ENCODE results near the gene KSR2. TPM values are rescaled to one million over a fixed set of nuclear protein-coding genes. Genes with fewer than 3 reads are reported as not detected.

The KSR2 gene
- total RNA-seq, 1 experiment from 2014 or later: 0.30 TPM

DNA sequence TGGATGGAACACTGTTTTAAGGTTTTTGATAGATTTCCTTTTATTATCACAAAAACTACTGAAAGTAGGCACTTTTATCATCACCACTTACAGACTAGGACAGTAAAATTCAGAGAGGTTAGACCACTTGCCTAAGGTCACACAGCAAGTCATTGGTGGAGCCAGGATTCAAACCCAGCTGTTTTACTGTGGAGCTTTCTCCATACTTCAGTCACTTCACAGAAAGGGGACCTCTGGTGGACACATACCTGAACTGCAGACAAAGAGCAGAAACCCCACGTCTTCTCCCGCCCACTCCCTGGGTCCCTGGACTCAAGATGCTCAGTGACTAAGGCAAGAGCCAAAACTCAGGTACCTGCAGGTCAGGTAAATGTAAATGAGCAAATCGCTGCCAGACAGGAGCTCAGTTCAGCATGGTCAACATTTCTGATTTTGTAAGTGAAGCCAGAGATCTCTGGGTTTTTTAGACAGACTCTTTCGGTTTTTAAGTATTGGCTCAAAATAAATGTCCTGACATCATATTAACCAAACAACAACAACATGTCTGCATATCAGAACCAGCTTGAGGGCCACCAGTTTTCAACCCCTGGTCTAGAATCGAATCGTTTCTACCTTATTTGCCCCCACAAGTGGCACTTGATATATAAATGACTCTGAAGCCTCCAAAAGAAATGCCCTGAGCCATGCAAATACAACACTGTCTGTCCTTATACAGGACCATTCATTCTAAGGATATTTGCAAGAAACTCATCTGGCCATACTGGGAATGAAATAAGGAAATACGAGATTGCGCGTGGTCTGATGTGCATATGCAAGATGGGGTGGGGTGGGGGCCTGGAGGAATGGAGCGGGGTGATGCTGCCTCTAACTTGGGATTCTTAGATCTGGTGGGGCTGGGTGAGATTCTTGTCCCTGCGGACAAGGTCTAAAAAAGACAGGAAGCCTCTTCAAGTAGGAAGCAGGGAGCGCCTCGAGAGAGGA lies 110.9 kb downstream of the KSR2 start:
- peak; percentile 47 for DNase-seq (ENCODE audit: low read depth)

GRCh38 chr12:117857139-117857538 lies 111.7 kb downstream of the KSR2 start:
- peak; percentile 76 for DNase-seq (ENCODE audit: low read depth)

GRCh38 chr12:117855165-117855564 lies 113.6 kb downstream of the KSR2 start:
- no peak for DNase-seq (ENCODE audit: low read depth)

GRCh38 chr12:117854339-117855012 lies 114.3 kb downstream of the KSR2 start:
- DNase-seq (ENCODE audit: low read depth): peak; percentile 46

DNA sequence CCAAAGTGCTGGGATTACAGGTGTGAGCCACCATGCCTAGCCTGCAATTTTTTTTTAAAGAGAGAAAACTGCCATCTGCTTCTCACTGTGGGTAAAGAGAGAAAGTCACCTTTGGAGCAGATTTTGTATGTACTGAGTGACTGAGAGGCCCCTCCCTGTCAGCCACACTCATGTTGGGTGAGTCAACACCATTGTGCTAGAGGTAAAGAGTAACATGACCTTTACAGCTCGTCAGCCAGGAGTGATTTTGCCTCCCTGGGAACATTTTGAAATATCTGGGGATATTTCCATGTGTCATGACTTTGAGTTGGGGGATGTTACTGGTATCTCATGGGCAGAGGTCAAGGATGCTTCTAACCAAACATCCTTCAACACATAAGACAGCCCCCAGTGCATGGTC lies 115.2 kb downstream of the KSR2 start:
- DNase-seq (ENCODE audit: low read depth): peak; percentile 80

DNA sequence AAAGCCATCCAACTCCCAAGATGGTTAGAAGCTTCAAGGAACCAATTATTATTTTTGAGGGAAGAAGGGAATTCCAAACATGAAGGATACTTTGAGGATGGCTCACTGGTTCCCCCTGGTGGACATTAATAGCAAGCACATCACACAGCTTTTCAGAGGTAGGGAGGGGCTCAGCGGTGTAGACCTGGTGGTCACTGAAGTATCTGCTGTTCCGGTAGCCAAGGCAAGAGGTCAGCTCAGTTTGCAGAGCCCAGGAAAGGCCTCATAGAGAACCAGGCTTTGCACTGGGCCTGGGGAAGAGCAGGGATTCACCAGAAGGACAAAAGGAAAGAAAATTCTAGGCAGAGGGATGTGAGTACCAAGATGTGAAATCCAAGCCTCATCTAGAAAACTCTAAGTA lies 118.7 kb downstream of the KSR2 start:
- peak; percentile 56 for DNase-seq (ENCODE audit: low read depth)

GRCh38 chr12:117847371-117847770 lies 121.4 kb downstream of the KSR2 start:
- DNase-seq (ENCODE audit: low read depth): no peak

DNA sequence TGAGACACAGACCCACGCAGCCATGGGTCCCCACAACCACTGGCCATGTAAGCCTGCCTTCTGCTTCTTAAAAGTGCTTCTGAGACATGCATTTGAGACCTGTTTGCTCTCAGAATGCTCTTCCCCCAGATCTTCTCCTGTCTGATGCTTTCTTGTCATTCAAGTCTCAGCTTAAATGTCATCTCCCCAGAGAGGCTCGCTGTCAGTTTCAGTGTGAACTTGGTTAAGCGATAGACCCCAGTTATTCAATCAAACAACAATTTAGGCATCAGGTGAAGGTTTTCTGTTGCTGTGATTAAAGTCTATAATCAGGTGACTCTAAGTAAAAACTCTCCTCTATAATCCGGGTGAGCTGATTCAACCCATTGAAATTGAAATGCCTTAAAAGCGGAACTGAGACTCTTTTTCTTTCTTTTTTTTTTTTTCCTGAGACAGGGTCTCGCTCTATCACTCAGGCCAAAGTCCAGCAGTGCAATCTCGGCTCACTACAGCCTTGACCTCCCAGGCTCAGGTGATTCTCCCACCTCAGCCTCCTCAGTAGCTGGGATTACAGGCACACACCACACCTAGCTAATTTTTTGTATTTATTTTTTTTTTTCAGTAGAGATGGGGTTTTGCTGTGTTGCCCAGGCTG lies 123.4 kb downstream of the KSR2 start:
- no peak for DNase-seq (ENCODE audit: low read depth)

DNA sequence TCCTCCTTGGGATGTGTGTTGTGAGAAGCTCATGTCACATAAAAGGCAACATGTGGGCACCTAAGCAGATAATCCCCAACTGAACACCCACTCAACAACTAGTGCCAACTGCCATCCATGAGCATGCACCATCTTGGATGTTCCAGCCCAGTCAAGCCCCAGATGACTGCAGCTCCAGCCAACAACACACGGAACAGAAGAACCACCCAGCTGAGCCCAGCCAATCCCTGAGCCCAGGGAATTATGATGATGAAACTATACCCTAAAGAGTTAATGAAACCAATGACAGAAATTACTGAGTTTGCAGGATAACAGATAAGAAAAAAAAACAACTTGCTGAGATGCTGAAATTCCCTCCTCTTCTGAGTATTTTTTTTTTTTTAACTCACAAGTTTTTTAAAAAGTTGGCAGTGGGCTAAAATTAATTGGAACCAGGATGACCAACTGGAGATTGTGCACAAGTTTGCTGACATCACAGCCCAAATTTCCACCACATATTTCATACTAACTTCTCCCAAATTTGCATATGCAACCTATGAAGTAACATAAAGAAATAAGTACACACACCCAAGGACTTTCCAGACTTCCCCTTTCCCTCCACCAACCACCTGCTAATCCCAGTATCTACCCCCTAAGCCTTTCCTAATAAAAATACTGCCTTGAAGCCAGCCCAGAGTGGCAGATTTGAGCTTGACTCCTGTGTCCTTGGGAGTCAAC lies 124.5 kb downstream of the KSR2 start:
- no peak for DNase-seq (ENCODE audit: low read depth)

GRCh38 chr12:117842630-117843029 lies 126.2 kb downstream of the KSR2 start:
- DNase-seq (ENCODE audit: low read depth): no peak

DNA sequence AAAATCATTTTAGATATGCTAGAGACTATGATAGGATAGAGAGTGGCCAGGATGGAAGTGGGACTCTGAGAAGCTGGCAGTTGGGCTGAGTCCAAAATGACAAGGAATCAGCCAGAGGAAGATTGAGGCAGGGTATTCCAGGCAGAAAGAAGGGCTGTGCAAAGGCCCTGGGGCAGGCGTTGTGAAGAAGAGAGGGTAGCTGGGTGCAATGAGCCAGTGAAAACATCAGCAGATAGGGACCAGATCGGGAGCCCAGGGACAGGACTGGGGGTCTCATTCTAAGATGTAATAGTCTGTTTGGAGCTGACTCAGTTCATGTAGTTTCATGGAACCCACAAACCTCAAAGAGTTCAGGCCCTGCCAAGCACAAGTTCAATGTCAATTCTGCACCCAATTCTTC lies 126.6 kb downstream of the KSR2 start:
- DNase-seq (ENCODE audit: low read depth): no peak

DNA sequence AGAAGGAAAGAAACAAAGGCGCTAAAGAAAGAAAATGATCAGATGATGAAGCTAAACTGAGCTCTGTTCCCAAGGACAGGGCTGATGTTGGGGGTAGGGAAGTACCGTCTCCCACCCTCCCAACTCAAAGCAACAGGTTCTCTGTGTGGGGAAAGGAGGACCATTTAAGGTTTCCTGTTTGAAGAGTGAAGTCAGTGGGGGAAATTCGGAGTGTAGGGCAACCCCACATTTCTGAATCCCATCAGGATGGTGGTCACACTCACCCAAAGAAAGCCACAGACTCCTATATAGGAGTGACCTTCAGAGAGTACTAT lies 131.1 kb downstream of the KSR2 start:
- no peak for DNase-seq (ENCODE audit: low read depth)

DNA sequence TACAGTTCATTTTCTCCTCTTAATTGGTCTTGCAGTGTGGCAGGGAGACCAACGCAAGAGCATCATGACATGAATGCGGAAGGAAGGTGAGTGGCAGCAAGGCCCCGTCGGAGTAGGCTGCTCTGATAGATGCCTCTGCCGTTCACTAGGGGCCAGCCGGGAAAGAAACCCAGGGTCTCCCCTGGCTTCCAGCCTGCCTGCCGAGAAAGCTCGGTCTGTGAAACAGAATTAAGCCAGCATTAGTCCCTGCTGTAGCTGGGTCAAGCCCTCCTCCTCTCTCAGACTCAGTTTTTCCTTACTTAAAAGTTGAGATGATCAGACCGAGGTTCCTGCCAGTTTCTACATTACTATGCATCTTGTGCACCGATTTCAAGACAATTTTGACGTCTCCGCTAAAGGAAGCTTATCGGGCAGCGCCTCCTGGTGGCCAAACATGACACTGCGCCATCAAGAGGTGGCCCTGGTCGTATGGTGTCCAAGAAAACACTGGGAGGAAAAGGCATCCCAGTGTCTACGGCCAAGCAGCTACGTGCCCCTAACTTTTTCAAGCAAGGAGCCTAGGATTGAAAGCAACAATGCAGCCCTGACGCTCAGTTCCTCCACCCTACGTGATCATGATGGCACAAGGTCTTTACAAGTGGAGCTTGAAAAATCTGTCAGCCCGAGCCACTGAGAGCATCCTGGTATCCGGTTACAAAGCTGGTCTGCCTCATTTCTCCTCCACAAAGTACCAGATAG lies 131.6 kb downstream of the KSR2 start:
- peak; percentile 76 for DNase-seq (ENCODE audit: low read depth)

DNA sequence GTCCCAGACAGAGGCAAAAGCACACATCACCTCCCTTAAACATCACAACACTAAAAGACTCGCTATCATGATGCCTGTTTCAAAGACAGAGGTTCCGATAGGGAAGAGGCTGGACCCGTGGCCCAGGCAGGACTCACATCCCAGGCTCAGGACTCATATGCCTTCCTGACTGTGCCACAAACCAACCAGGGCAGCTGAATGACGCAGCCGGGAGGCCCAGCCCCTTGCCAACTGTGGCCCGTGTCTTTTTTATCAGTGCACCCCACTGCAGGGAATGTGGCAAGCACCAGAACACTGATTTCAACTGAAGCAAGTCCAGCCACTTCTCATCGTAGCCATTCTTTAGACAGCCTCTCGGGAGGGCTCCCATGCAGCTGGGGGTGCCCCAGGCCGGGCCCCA lies 132.3 kb downstream of the KSR2 start:
- DNase-seq (ENCODE audit: low read depth): peak; percentile 58

GRCh38 chr12:117835156-117835555 lies 133.6 kb downstream of the KSR2 start:
- DNase-seq (ENCODE audit: low read depth): no peak

DNA sequence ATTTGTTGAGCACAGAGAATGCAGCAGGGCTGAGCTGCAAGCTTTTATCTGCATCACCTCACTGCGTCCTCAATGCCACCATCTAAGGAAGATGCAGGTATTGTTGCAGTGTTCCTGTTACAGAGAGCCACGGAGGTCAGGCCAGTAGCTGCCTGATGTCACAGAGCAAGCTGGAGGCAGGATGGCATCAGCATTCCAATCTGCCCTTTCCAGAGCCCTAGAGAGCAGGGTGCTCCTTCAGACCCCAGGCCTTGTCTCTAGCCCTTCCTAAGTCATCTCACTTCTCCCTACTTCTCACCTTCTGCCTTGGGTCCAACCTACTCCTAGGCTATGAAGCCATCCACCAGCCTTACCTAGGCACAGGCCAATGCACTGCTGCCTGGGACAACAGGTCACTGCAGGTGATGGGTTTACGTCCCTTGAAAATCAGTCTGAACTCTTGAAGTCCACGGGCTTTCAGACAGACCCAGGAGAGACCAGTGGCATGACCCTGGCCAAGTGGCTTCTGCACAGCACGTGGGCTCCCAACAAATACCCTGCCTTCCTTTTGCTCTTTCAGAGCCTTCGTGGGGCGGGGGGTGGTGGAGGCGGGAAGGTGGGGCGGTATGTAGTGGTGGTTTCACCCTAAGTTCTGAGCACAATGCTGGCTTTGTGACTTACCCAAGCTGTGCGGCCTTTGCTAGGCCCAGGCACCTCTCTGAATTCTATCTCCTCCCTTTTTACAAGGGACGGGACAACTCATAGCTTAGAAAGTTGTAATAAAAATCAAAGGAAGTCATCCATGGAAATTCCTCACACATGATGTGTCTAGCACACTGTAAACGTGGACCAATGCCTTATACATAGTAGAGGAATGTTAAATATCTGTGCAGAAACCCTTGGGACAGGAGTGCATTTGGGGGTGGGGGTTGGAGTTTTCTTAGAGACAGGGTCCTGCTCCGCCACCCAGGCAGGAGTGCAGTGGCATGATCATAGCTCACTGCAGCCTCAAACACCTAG lies 136.0 kb downstream of the KSR2 start:
- peak; percentile 85 for DNase-seq (ENCODE audit: low read depth)

GRCh38 chr12:117830471-117830870 lies 138.3 kb downstream of the KSR2 start:
- DNase-seq (ENCODE audit: low read depth): peak; percentile 88

DNA sequence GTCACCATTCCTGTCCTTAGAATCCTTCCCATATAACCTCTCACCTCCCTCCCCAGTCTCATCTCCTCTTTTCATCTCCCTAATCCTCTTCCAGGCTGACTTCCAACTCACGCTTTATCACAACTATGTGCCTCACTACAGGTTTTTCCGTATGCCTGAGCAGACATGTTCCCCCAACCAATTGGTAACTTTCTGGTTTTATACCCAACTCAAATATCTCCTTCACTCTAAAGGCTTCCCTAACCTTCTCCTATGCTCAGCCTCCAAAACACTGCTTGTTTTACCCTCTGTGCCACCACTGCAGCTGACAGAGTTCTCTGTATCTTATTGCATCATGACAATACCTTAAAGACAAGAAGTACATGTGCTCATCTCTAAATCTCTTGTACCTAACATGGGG lies 139.7 kb downstream of the KSR2 start:
- no peak for DNase-seq (ENCODE audit: low read depth)

- no peak for DNase-seq (ENCODE audit: low read depth)
Measured at GRCh38 chr12:117827660-117828059, 141.1 kb downstream of the KSR2 start.

- no peak for DNase-seq (ENCODE audit: low read depth)
Measured at GRCh38 chr12:117825827-117826226, 143.0 kb downstream of the KSR2 start.

Data from M059J (cell line).